ENCODE results near the gene TTC28.

TTC28 gene

GRCh38 chr22:28589102-28589750, 90.4 kb downstream of the TTC28 start:
- H3K4me3 ChIP-seq (ENCODE audit: low read depth, low read length), result no peak overlapping the region
- TF ChIP-seq CTCF (IDR thresholded peaks at IDR 0.05; ENCODE audit: low read depth, low read length, missing control alignments), result no peak
- no peak for DNase-seq (ENCODE audit: low read depth)

GRCh38 chr22:28585324-28585723, 94.3 kb downstream of the TTC28 start:
- no peak overlapping the region for H3K4me3 ChIP-seq (ENCODE audit: low read depth, low read length)
- DNase-seq (ENCODE audit: low read depth), result no peak
- TF ChIP-seq CTCF (IDR thresholded peaks at IDR 0.05; ENCODE audit: low read depth, low read length, missing control alignments), result no peak

GRCh38 chr22:28582806-28583205, 96.8 kb downstream of the TTC28 start:
- H3K4me3 ChIP-seq (ENCODE audit: low read depth, low read length), result no peak overlapping the region
- no peak for TF ChIP-seq CTCF (IDR thresholded peaks at IDR 0.05; ENCODE audit: low read depth, low read length, missing control alignments)
- no peak for DNase-seq (ENCODE audit: low read depth)

GRCh38 chr22:28581016-28581415, 98.6 kb downstream of the TTC28 start:
- no peak for TF ChIP-seq CTCF (IDR thresholded peaks at IDR 0.05; ENCODE audit: low read depth, low read length, missing control alignments)
- DNase-seq (ENCODE audit: low read depth), result no peak

GRCh38 chr22:28576162-28576561, 103.5 kb downstream of the TTC28 start:
- no peak overlapping the region for H3K4me3 ChIP-seq (ENCODE audit: low read depth, low read length)
- TF ChIP-seq CTCF (IDR thresholded peaks at IDR 0.05; ENCODE audit: low read depth, low read length, missing control alignments), result no peak
- DNase-seq (ENCODE audit: low read depth), result no peak

More at GRCh38 chr22:28581016-28581415, 98.6 kb downstream of the TTC28 start:
- no peak overlapping the region for H3K4me3 ChIP-seq (ENCODE audit: low read depth, low read length)

GRCh38 chr22:28574159-28574788, 105.4 kb downstream of the TTC28 start:
- TF ChIP-seq CTCF (IDR thresholded peaks at IDR 0.05; ENCODE audit: low read depth, low read length, missing control alignments), result no peak
- DNase-seq (ENCODE audit: low read depth), result no peak
- H3K4me3 ChIP-seq (ENCODE audit: low read depth, low read length), result no peak overlapping the region
